Esophagus (tissue), 2 donors: ENCODE results near the gene PTMA. TPM values are rescaled to one million over a fixed set of nuclear protein-coding genes. Genes with fewer than 3 reads are reported as not detected.
"Not testable (repeated sequence)": the region's sequence is repeated elsewhere in the genome, so short reads cannot be mapped to it uniquely, and the experiment has no call there.

Source experiments
- H3K27ac ChIP-seq, 2 donors: one replicate each; pipeline ENCODE4 v1.5.1; 2013; ENCODE audit warnings: low read depth in 2 of 2, mild to moderate bottlenecking in 2 of 2, inconsistent platforms in 1 of 2, low read length in 1 of 2, moderate library complexity in 1 of 2
- H3K27me3 ChIP-seq, 2 donors: one replicate each; pipeline ENCODE4 v1.6.1; 2013; ENCODE audit warnings: low read length in 2 of 2, control low read depth in 1 of 2, mild to moderate bottlenecking in 1 of 2; ENCODE audit not compliant: insufficient read depth in 2 of 2, control insufficient read depth in 1 of 2
- H3K36me3 ChIP-seq, 2 donors: one replicate each; pipeline ENCODE4 v1.6.1; 2013; ENCODE audit warnings: low read length in 1 of 2; ENCODE audit not compliant: control insufficient read depth in 2 of 2, insufficient read depth in 2 of 2
- H3K4me1 ChIP-seq, 2 donors: one replicate each; pipeline ENCODE4 v1.6.1; 2013; ENCODE audit warnings: low read length in 1 of 2; ENCODE audit not compliant: control insufficient read depth in 2 of 2, insufficient read depth in 2 of 2
- H3K4me3 ChIP-seq, 2 donors: one replicate each; pipeline ENCODE4 v1.5.1; 2013; ENCODE audit warnings: low read length in 2 of 2, mild to moderate bottlenecking in 2 of 2, low read depth in 1 of 2, moderate library complexity in 1 of 2
- H3K9me3 ChIP-seq, 2 donors: one replicate each; pipeline ENCODE4 v1.6.1; 2013; ENCODE audit warnings: mild to moderate bottlenecking in 2 of 2, low read depth in 1 of 2, low read length in 1 of 2, moderate library complexity in 1 of 2; ENCODE audit not compliant: control insufficient read depth in 2 of 2, insufficient read depth in 1 of 2
- WGBS, 2 donors: extraction: QIAGEN DNeasy Blood & Tissue Kit; methylation state at CpG; one replicate each; pipeline ENCODE4 v1.1.7; 2013; 5-methylcytosine and 5-hydroxymethylcytosine counted together
- polyA plus RNA-seq, 2 donors: library from polyadenylated mRNA; stranded (reverse); fragments of 200-250 nt; gene quantifications; one replicate each; pipeline ENCODE4 v1.2.3, GENCODE V29; 2013
- donor health status: healthy with polysubstance abuse.
- donor health status: Bipolar disorder and iron deficiency.

PTMA gene, protein sequence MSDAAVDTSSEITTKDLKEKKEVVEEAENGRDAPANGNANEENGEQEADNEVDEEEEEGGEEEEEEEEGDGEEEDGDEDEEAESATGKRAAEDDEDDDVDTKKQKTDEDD
- polyA plus RNA-seq = 1,000 to 10,000 TPM; 1,139 to 1,606 TPM

DNA sequence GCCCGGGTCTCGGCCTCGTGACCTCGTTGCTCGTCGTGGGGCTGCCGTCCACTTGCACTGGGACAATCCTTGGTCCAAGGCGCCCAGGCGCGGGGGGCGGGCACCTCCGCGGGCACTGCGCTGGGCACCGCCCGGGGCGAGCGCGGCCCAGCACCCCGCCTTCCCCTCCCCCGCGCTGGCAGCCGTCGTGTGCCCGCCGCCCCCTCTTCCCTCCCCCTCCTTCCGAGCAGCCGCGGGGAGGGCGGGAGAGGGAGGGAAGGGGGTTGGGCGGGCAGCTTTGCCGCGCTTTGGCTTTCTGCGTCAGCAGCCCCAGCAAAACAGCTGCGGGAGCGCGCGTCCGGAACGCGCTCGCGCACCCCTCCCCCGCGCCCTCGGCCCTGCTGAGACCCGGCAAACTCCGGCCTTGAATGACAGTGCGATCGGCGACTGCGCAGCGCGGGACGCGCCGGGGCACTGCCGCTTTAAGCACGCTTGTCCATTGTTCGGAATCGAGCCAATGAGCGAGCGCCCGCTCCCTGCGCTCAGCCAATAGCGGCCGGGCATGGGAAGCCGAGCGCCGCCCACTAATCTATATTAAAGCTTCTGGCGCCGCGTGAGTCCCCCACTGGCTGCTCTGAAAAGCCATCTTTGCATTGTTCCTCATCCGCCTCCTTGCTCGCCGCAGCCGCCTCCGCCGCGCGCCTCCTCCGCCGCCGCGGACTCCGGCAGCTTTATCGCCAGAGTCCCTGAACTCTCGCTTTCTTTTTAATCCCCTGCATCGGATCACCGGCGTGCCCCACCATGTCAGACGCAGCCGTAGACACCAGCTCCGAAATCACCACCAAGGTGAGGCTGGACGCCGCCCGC, at the start of gene PTMA:
Gene PTMA, plus strand, starts transcription at position 599 of the 846 bp plus-strand sequence. Its CDS starts 182 bp downstream, at position 781.
- Histone ChIP-seq H3K4me1 (peaks cover 11 to 16% of the 10 kb centered on the region in 2 donors), H3K36me3 (peaks cover 6 to 14% of the 10 kb centered on the region in 2 donors), H3K9me3 (no peaks in the 10 kb centered on the region), H3K4me3 (peak within 1 kb of the TSS; percentile 83 to 88), H3K27me3 (no peaks in the 10 kb centered on the region), H3K27ac (peak within 1 kb of the TSS; percentile 99 to 100)
- WGBS, 2 donors = 0 to 1% methylated on average over 51 to 97 of the region's 97 CpGs

DNA sequence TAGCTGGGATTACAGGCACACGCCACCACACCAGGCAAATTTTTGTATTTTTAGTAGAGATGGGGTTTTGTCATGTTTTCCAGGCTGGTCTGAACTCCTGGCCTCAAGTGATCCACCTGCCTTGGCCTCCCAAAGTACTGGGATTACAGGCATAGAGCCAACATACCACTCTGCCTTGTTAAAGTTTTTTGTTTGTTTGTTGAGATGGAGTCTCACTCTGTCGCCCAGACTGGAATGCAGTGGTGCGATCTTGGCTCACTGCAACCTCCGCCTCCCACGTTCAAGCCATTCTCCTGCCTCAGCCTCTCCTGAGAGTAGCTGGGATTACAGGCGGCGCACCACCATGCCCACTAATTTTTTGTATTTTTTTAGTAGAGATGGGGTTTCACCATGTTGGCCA, 48.3 kb upstream of the PTMA start:
- H3K4me1 ChIP-seq = peaks cover 3 to 13% of the 10 kb centered on the region in 2 donors
- H3K36me3 ChIP-seq, H3K9me3 ChIP-seq, H3K4me3 ChIP-seq, H3K27ac ChIP-seq, H3K27me3 ChIP-seq: not testable (repeated sequence)
- WGBS, 2 donors = 93 to 96% methylated on average over 7 of the region's 7 CpGs

GRCh38 chr2:231660860-231661259, 47.5 kb upstream of the PTMA start:
- Histone ChIP-seq H3K27ac (no peak overlapping the region), H3K4me1 (peaks cover 3 to 21% of the 10 kb centered on the region in 2 donors), H3K9me3 (no peaks in the 10 kb centered on the region), H3K36me3 (no peaks in the 10 kb centered on the region), H3K4me3 (no peak overlapping the region), H3K27me3 (no peaks in the 10 kb centered on the region)
- 79 to 93% methylated on average over 8 of the region's 8 CpGs for WGBS, 2 donors

DNA sequence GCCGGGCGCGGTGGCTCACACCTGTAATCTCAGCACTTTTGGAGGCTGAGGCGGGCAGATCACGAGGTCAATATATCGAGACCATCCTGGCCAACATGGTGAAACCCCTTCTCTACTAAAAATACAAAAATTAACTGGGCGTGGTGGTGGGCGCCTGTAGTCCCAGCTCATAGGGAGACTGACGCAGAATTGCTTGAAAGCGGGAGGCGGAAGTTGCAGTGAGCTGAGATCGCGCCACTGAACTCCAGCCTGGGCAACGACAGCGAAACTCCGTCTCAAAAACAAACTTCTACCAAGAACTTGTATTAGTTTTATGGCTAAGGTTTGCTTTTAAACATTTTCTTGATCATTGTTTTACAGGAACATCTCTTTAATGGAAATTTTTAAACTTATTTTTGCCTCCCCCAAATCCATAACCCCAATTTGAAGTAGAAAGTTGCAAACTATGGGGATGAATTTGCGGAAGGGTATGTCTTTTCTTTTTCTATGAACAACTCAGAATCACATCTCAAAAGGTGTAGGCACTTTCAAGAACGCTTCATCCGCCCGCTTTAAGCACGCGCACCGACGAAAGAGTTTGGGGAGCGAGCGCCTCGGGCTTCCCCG, 46.8 kb upstream of the PTMA start:
- Histone ChIP-seq H3K36me3 (no peaks in the 10 kb centered on the region), H3K27me3 (no peaks in the 10 kb centered on the region), H3K4me1 (peaks cover 3 to 22% of the 10 kb centered on the region in 2 donors), H3K9me3 (no peaks in the 10 kb centered on the region), H3K27ac (peak overlapping the region; percentile 94 to 96), H3K4me3 (peak overlapping the region; percentile 41 to 46)
- 61 to 63% methylated on average over 28 of the region's 28 CpGs for WGBS, 2 donors

DNA sequence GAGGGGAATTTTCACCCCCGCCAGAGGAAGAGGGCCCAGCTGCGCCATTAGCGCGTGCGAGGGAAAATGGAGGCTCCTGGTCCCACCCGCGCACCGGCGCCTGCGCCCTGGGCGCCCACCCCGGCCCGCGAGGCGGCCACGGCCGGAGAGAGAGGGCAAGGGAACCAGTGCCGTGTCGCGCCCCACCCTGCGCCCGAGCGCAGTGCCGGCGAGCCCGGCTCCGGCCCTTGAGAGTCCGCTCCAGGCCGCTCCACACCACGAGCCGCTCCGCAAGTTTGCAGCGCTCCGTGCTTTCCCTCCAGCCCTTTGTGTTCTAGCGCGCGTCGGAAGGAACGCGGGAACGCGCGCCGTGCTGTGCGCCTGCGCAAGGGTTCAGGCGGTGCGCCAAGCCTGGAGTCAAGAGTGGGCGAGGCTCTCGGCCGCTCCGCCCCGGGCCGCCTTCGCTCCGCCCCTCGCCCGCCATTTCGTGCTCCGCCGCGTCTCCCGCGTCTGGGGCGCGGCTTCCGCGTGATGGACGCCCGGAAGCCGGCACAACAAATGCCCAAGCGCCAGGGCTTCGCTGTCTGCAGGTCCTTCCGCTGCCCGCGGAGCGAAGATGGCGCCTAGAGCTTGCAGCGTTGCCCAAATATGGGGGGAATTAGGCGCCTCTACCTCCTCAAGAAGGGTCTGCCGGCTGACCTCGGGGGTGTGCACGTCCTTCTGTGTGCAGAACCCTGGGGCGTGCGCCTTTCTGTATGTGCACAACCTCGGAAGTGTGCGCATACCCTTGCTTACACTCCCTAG, 46.1 kb upstream of the PTMA start:
- 6 to 7% methylated on average over 76 to 87 of the region's 87 CpGs for WGBS, 2 donors

GRCh38 chr2:231662811-231663457, 45.4 kb upstream of the PTMA start:
- 92 to 93% methylated on average over 34 of the region's 34 CpGs for WGBS, 2 donors
- H3K27me3 ChIP-seq = no peaks in the 10 kb centered on the region
- H3K9me3 ChIP-seq = no peaks in the 10 kb centered on the region
- no peaks in the 10 kb centered on the region for H3K36me3 ChIP-seq
- H3K4me1 ChIP-seq = peaks cover 3 to 24% of the 10 kb centered on the region in 2 donors
- peak overlapping the region; percentile 79 to 89 for H3K27ac ChIP-seq
- H3K4me3 ChIP-seq = peak overlapping the region in 1 of 2 donors; percentile 32

More for the DNA sequence above, 46.1 kb upstream of the PTMA start:
- Histone ChIP-seq H3K27me3 (no peaks in the 10 kb centered on the region), H3K4me3 (peak overlapping the region; percentile 44 to 46), H3K4me1 (peaks cover 3 to 28% of the 10 kb centered on the region in 2 donors), H3K9me3 (no peaks in the 10 kb centered on the region), H3K27ac (peak overlapping the region; percentile 94 to 96), H3K36me3 (no peaks in the 10 kb centered on the region)

- Histone ChIP-seq H3K4me1 (peaks cover 3 to 24% of the 10 kb centered on the region in 2 donors), H3K27ac (no peak overlapping the region), H3K27me3 (no peaks in the 10 kb centered on the region), H3K9me3 (no peaks in the 10 kb centered on the region), H3K36me3 (no peaks in the 10 kb centered on the region), H3K4me3 (no peak overlapping the region)
- WGBS, 2 donors = 92 to 93% methylated on average over 27 of the region's 27 CpGs
Measured at GRCh38 chr2:231663458-231664212, 44.7 kb upstream of the PTMA start.

DNA sequence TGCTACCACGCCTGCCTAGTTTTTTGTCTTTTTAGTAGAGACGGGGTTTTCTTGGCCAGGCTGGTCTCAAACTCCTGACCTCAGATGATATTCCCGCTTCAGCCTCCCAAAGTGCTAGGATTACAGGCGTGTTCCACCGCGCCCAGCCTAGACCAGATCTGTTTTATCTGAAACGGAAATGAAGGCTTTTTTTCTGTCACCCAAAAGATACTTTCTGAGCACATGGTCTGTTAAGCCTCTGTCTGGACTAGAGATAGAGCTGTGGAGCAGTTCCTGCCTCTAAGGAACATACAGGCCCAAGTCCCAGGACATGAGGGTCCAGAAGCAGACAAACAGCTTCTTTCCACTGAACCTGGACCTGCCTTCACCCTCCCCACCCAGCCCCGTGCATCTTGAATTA, 43.6 kb upstream of the PTMA start:
- no peak overlapping the region for H3K4me3 ChIP-seq
- H3K9me3 ChIP-seq = no peaks in the 10 kb centered on the region
- 82 to 85% methylated on average over 8 of the region's 8 CpGs for WGBS, 2 donors
- H3K36me3 ChIP-seq = no peaks in the 10 kb centered on the region
- H3K4me1 ChIP-seq = peaks cover 3 to 24% of the 10 kb centered on the region in 2 donors
- H3K27ac ChIP-seq = peak overlapping the region; percentile 95
- no peaks in the 10 kb centered on the region for H3K27me3 ChIP-seq
